Stomach smooth muscle (tissue), 2 donors: ENCODE data around the gene CAB39.

ENCODE experiments used
- H3K27ac ChIP-seq: one replicate; pipeline ENCODE4 v1.7.0; 2013; ENCODE audit warnings: mild to moderate bottlenecking, low read length, inconsistent platforms
- H3K27me3 ChIP-seq, 2 donors: one replicate each; pipeline ENCODE4 v1.7.0; 2013; ENCODE audit warnings: low read length in 2 of 2; ENCODE audit not compliant: insufficient read depth in 2 of 2, control insufficient read depth in 1 of 2
- H3K36me3 ChIP-seq, 2 donors: one replicate each; pipeline ENCODE4 v1.7.0; 2013; ENCODE audit warnings: low read length in 2 of 2; ENCODE audit not compliant: control insufficient read depth in 2 of 2, insufficient read depth in 2 of 2
- H3K4me1 ChIP-seq: one replicate; pipeline ENCODE4 v1.7.0; 2013; ENCODE audit warnings: low read length; ENCODE audit not compliant: control insufficient read depth, insufficient read depth
- H3K4me3 ChIP-seq, 2 donors: one replicate each; pipeline ENCODE4 v1.7.0; 2013; ENCODE audit warnings: low read length in 2 of 2
- H3K9ac ChIP-seq, 2 donors: one replicate each; pipeline ENCODE4 v1.7.0; 2013; ENCODE audit warnings: low read length in 2 of 2, mild to moderate bottlenecking in 1 of 2
- H3K9me3 ChIP-seq, 2 donors: one replicate each; pipeline ENCODE4 v1.7.0; 2013; ENCODE audit warnings: low read length in 2 of 2; ENCODE audit not compliant: control insufficient read depth in 2 of 2
- donor health status: healthy.
- donor health status: Pancreatic carcinoma.

The CAB39 gene

DNA sequence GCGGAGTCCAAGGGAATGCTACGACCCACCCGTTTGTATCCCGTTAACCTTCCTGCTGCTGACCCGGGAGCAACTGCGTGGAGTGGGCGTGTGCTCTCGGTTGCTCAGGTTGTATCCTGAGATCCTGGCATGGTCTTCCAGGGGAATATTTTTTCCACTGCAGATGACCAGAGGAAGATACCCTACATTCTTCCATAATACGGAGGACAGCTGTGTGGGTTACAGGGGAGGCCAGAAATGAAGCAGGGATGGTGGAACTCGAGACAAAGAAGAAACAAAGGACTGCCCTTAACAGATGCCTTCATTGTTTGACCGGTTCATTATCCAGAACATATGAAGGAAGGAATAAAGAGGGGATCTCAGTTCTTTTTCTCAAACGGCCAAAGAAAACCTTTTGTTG lies 39.8 kb upstream of the CAB39 start:
- H3K27ac ChIP-seq = no peak overlapping the region

GRCh38 chr2:230674401-230674800 lies 38.2 kb upstream of the CAB39 start:
- H3K27ac ChIP-seq = no peak overlapping the region

More for the DNA sequence above, 39.8 kb upstream of the CAB39 start:
- H3K27me3 ChIP-seq = peaks cover 0 to 2% of the 10 kb centered on the region in 2 donors
- no peak overlapping the region for H3K9ac ChIP-seq
- H3K4me1 ChIP-seq = no peaks in the 10 kb centered on the region
- H3K36me3 ChIP-seq = no peaks in the 10 kb centered on the region
- H3K9me3 ChIP-seq = no peaks in the 10 kb centered on the region
- H3K4me3 ChIP-seq = no peak overlapping the region

GRCh38 chr2:230674966-230675672 lies 37.5 kb upstream of the CAB39 start:
- Histone ChIP-seq H3K27me3 (no peaks in the 10 kb centered on the region), H3K36me3 (no peaks in the 10 kb centered on the region), H3K4me3 (no peak overlapping the region), H3K9ac (no peak overlapping the region), H3K9me3 (no peaks in the 10 kb centered on the region), H3K27ac (no peak overlapping the region), H3K4me1 (no peaks in the 10 kb centered on the region)

More at GRCh38 chr2:230674401-230674800, 38.2 kb upstream of the CAB39 start:
- Histone ChIP-seq H3K4me1 (no peaks in the 10 kb centered on the region), H3K36me3 (no peaks in the 10 kb centered on the region), H3K4me3 (no peak overlapping the region), H3K27me3 (no peaks in the 10 kb centered on the region), H3K9ac (no peak overlapping the region), H3K9me3 (no peaks in the 10 kb centered on the region)

DNA sequence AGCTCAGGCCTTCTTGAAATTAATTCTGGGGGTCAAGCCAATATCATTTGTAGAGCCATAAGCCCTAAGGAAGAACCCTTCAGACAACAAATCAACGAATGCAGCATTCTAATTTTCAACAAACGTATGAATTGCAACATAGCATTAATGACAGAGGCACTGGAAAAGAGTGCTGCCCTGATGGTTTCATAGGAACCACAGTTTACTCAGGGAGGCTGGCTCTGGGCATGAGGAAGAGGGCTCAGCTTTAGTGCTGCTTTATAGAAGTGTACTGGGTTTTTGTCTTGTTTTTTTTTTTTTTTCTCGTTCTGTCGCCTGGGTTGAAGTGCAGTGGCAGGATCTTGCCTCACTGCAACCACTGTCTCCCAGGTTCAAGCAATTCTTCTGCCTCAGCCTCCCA lies 36.1 kb upstream of the CAB39 start:
- H3K9me3 ChIP-seq = no peaks in the 10 kb centered on the region
- no peaks in the 10 kb centered on the region for H3K4me1 ChIP-seq
- H3K9ac ChIP-seq = no peak overlapping the region
- H3K27me3 ChIP-seq = no peaks in the 10 kb centered on the region
- H3K4me3 ChIP-seq = no peak overlapping the region
- H3K27ac ChIP-seq = no peak overlapping the region
- no peaks in the 10 kb centered on the region for H3K36me3 ChIP-seq

DNA sequence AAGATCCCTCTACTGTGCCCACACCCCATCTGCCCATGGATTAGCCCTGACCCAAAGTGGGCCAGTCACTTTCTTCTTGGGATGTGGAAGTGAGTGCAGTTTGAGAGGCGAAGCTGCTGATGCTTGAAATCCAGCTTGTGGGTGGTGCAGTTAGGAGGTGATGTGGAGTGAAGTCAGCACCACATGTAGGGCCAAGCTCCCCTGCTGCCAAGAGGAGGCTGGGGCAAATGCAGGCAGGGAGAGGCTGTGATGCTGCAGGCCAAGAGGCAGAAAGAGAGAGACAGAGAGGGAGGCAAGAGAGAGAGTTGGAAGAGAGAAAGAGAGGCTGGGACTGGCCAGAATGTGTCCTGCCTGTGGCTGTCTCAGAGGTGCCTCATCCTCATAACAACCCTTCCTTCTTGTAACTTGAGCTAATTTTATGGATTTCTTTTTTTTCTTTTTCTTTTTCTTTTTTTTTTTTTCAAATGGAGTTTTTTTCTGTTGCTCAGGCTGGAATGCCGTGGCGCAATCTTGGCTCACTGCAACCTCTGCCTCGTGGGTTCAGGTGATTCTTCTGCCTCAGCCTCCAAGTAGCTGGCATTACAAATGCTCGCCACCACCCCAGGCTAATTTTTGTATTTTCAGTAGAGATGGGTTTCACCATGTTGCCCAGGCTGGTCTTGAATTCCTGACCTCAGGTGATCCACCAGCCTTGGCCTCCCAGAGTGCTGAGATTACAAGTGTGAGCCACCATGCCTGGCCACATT lies 35.3 kb upstream of the CAB39 start:
- Histone ChIP-seq H3K4me1 (no peaks in the 10 kb centered on the region), H3K27ac (no peak overlapping the region), H3K27me3 (no peaks in the 10 kb centered on the region), H3K9ac (no peak overlapping the region), H3K4me3 (no peak overlapping the region), H3K36me3 (no peaks in the 10 kb centered on the region), H3K9me3 (peaks cover 0 to under 1% of the 10 kb centered on the region in 2 donors)

- H3K9me3 ChIP-seq = peaks cover 0 to 4% of the 10 kb centered on the region in 2 donors
- H3K4me1 ChIP-seq = no peaks in the 10 kb centered on the region
- H3K27me3 ChIP-seq = no peaks in the 10 kb centered on the region
- H3K36me3 ChIP-seq = no peaks in the 10 kb centered on the region
- no peak overlapping the region for H3K9ac ChIP-seq
- H3K4me3 ChIP-seq = no peak overlapping the region
- H3K27ac ChIP-seq = no peak overlapping the region
Measured at GRCh38 chr2:230678018-230678417, 34.6 kb upstream of the CAB39 start.

DNA sequence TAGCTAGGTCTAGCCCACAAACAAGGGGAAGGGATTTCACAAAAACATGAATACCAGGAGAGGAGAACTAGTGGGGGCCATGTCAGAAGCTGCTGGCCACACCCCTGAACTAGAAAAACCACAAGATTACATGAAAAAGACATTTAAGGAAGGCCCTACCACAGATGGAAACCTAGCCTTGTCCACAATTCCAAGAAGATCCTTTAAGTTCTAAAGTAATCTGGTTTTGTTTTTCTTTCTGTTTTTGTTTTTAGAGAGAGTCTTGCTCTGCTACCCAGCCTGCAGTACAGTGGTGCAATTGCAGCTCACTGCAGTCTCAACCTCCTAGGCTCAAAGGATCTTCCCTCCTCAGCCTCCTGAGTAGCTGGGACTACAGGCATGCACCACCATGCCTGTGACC lies 34.2 kb upstream of the CAB39 start:
- Histone ChIP-seq H3K9ac (no peak overlapping the region), H3K36me3 (no peaks in the 10 kb centered on the region), H3K4me1 (no peaks in the 10 kb centered on the region), H3K9me3 (peaks cover 0 to 4% of the 10 kb centered on the region in 2 donors), H3K27ac (no peak overlapping the region), H3K4me3 (no peak overlapping the region), H3K27me3 (no peaks in the 10 kb centered on the region)

DNA sequence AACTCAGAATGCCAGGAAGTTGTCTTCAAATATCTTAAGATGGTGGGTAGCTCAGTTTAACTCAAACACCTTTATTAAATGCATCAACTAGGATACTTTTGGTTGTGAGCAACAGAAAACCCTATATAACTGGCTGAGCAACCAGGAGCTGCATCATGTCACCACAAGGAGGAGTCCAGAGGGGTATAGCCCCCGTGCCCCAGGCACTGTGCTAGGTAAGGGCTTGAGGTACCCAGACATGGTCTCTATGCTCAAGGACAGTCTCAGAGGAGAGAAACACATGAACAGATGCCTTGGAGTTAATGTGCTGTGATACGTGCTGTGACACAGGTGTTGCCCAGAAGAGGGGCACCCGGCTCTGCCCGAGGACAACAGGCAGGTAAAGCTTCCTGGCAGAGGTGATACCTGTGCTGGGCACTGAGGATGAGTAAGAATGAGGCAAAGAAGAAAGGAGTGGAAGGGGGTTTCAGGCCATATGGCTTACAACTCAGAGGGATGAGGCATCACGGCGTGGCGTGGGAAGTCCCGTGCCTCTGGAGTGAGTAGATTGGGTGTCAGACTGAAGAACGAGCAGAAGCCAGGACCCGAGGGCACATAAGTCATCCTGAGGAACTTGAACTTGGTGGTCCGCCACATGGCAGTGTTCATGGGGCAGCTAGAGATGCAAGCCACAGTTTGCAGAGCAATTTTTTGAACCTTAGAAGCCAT lies 32.0 kb upstream of the CAB39 start:
- Histone ChIP-seq H3K9ac (no peak overlapping the region), H3K4me3 (no peak overlapping the region), H3K9me3 (peaks cover 0 to 4% of the 10 kb centered on the region in 2 donors), H3K27ac (no peak overlapping the region), H3K4me1 (no peaks in the 10 kb centered on the region), H3K36me3 (no peaks in the 10 kb centered on the region), H3K27me3 (no peaks in the 10 kb centered on the region)

- Histone ChIP-seq H3K36me3 (no peaks in the 10 kb centered on the region), H3K9ac (no peak overlapping the region), H3K27me3 (no peaks in the 10 kb centered on the region), H3K4me1 (no peaks in the 10 kb centered on the region), H3K4me3 (no peak overlapping the region), H3K9me3 (peaks cover 0 to 4% of the 10 kb centered on the region in 2 donors), H3K27ac (no peak overlapping the region)
Measured at GRCh38 chr2:230681171-230681545, 31.5 kb upstream of the CAB39 start.

DNA sequence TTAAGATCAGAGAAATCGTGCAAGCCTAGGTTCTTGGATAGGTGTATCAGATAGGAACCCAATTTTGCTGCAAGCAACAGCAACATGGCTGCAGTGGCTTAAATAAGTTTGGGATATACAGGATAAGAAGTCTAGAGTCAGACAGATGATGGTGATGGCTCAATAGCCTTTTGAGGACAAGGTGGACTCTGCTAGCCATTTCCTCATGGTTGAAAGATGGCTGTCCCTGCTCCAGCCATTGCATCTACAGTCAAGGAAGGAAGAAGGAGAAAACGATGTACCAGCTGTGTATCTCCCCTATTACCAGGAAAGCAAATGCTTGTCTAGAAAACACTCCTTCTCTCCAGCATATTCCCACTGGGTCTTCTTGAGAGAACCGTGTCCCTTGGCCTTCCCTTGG lies 30.1 kb upstream of the CAB39 start:
- no peaks in the 10 kb centered on the region for H3K27me3 ChIP-seq
- no peaks in the 10 kb centered on the region for H3K4me1 ChIP-seq
- peaks cover 0 to 4% of the 10 kb centered on the region in 2 donors for H3K9me3 ChIP-seq
- H3K9ac ChIP-seq = no peak overlapping the region
- H3K4me3 ChIP-seq = no peak overlapping the region
- H3K36me3 ChIP-seq = no peaks in the 10 kb centered on the region
- H3K27ac ChIP-seq = no peak overlapping the region
